ENCODE results near the gene COL15A1.

Gene COL15A1

DNA sequence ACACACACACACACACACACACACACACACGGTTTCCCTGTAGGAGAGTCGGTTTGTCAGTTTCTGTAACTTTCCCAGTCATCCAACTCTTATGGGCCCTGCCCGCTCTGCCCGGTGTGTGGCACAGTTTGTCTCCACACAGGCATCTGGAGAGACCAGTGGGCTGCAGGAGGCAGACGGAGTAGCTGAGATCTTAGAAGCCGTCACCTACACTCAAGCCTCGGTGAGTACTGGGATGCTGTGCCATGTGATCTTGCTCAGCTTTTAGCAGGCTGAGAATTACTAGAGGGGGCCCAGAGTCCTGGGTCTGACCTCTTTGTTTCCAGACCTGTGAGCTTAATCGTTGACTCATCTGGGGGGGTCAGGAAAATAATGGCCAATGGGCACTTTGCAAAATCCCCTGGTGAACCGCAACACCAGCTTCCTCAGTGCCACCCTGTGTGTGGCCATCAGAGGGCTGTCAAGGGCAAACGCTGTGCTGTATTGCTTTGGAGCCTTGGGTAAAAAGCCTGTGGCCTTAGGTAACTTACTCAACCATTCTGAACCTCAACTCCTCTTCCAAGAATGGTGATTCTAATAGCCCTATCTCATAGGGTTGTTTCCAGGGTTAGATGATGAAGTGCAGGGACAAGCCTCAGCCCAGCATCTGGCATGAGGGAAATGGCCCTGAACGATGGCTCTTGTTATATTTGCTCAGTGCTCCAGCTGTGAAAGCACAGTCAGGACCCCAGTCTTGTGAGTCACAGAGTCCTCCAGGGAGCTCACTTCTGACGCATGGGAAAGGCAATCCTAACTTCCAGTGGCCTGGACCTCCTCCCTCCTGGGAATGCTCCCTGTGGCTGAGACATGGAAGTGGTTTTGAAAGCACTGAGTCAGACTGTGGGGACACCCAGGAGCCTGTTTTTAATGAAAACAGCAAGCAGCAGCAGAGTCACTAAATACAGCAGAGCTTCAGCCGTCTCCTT is 45.6 kb downstream of the COL15A1 start:
- no peak for DNase-seq (ENCODE audit: low read depth, low spot score)
- H3K27ac ChIP-seq: no peak overlapping the region

- H3K27ac ChIP-seq: no peak overlapping the region
Observed at GRCh38 chr9:98990181-98990870, 46.6 kb downstream of the COL15A1 start.

GRCh38 chr9:98992107-98992884 is 48.6 kb downstream of the COL15A1 start:
- no peak for DNase-seq (ENCODE audit: low read depth, low spot score)
- H3K27ac ChIP-seq: no peak overlapping the region

More at GRCh38 chr9:98990181-98990870, 46.6 kb downstream of the COL15A1 start:
- no peak for DNase-seq (ENCODE audit: low read depth, low spot score)

- H3K27ac ChIP-seq: no peak overlapping the region
- DNase-seq (ENCODE audit: low read depth, low spot score): no peak
Observed at GRCh38 chr9:98992885-98993569, 49.3 kb downstream of the COL15A1 start.

DNA sequence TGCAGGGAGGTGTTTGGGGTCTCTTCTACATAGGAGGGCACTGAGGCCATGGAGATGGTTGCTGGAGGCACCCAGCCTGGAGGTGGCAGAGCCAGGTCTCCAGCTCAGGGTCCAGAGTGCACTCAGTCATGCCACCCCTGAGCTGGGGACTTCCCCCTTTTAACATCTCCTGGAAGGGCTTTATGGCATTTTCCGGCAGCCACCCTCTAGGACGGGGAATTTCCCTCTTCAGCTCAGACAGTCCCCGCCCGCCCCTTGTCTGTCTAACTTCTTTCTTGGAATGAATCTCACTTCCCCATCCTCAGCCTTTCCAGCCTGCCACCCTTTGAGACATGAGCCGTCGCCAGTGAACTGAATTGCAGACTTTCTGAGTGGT is 49.9 kb downstream of the COL15A1 start:
- no peak for DNase-seq (ENCODE audit: low read depth, low spot score)
- H3K27ac ChIP-seq: no peak overlapping the region

GRCh38 chr9:98994172-98995058 is 50.7 kb downstream of the COL15A1 start:
- no peak for DNase-seq (ENCODE audit: low read depth, low spot score)
- H3K27ac ChIP-seq: no peak overlapping the region

DNA sequence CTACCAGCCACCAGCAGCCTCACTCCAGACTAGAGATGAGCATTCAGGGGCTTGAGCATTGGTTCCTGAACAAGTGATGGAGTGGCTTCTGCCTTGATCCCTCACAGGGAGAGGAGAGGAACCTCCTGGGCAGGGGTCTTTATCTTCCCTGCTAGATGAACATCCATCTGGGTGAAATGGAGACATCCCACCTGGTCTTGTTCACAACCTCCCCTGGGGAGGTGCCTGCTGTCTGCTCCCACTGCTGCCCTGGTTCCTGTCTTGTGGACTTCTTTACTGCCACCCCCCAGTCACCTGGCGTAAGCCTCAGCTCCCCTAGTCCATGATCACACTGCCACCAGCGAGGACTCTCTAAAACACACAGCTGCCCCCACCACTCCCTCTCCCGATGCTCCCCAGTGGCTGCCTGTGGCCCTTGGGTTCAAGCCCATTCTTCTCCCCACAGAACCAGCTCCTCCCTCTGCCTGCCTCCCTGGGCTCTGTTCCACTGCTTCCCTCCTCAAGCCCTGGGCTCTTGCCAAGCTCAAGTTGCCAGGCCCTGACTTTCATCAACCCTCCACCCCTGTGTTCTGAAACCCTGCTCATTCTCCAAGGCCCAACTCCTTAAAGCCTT is 51.5 kb downstream of the COL15A1 start:
- DNase-seq (ENCODE audit: low read depth, low spot score): no peak
- no peak overlapping the region for H3K27ac ChIP-seq

DNA sequence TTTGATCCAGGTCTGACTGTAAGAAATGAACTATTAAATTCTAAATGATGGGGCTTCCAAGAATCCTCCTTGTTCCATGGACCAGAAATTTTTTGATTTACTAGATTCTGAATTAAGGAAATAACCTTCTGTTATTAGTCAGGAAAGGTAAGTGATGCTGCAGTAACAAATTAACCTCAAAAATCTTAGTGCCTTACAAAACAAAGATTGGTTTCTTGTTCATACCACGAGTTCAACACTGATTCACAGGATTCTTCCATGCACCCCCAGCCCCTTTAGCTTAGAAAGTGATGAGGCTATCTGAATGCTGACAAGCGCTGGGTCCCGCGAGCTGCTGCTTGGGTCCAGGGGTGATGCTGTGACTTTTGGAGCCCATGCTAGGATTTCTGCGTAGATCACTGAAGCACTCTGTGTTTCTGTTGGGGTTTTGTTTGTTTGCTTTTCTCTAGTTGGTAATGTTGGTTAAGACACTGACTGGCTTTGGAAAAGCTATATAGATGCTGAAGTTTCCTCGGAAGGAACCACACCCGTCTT is 52.3 kb downstream of the COL15A1 start:
- DNase-seq (ENCODE audit: low read depth, low spot score): no peak
- H3K27ac ChIP-seq: no peak overlapping the region

DNA sequence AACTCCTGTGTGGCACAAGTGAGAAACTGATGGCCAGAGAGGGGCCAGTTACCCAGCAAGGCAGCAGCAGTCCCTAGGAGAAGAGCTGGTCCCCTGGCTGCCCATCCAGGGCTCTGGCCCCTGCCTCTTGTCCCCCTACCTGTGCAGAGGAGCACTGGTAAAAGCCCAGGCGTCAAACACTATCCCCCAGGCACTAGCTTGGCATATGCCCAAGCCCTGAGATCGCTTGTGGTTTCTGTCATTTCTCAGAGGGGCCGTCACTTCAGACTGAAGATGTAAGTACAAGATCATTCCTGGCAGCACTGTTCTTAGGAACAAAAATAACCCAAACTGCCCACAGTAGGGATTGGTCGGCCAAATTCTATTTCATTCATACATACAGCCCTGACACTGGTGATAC is 53.9 kb downstream of the COL15A1 start:
- no peak overlapping the region for H3K27ac ChIP-seq
- DNase-seq (ENCODE audit: low read depth, low spot score): no peak

GRCh38 chr9:98998441-98999151 is 54.9 kb downstream of the COL15A1 start:
- no peak overlapping the region for H3K27ac ChIP-seq
- no peak for DNase-seq (ENCODE audit: low read depth, low spot score)

- no peak for DNase-seq (ENCODE audit: low read depth, low spot score)
- H3K27ac ChIP-seq: no peak overlapping the region
Observed at GRCh38 chr9:98999152-98999525, 55.4 kb downstream of the COL15A1 start.

- no peak for DNase-seq (ENCODE audit: low read depth, low spot score)
- H3K27ac ChIP-seq: no peak overlapping the region
Observed at GRCh38 chr9:99000476-99001395, 57.0 kb downstream of the COL15A1 start.

GRCh38 chr9:99001892-99002291 is 58.2 kb downstream of the COL15A1 start:
- DNase-seq (ENCODE audit: low read depth, low spot score): no peak
- no peak overlapping the region for H3K27ac ChIP-seq

GRCh38 chr9:99002706-99003105 is 59.0 kb downstream of the COL15A1 start:
- H3K27ac ChIP-seq: no peak overlapping the region
- DNase-seq (ENCODE audit: low read depth, low spot score): no peak

DNA sequence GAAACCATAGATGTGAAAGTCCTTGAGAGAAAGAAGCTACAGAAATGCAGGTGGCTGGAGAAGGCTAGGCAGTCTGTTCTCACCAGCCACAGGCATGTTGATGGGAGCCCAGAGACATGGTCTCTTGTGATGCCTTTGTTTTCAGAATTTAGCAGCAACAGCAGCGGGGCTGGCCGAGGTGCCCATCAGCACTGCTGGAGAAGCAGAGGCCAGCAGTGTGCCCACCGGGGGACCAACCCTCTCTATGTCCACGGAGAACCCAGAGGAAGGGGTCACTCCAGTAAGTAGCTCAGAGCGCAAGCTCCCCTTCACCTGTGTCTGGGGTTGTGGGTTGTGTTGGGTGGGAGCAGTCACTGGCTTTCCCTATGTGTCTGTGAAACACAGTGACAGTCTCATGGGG is 59.6 kb downstream of the COL15A1 start:
- DNase-seq (ENCODE audit: low read depth, low spot score): no peak

DNA sequence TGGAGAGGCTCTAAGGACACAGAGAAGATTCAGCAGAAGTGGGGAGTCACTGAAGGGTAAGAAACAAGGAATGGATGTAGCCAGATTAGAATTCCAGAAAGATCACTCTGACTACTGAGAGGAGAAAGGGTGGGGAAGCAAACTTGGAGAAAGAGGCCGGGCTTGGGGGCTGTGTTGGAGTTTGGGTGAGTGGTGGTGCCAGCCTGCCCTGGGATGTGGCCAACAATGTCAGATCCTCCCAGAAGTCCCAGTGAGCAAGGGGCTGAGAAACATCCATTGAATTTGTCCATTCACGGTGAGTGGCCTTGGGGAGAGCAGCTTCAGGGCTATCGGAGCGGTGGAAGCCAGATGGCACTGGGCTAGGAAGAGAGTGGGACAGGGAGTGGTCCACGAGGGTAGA is 60.4 kb downstream of the COL15A1 start:
- H3K27ac ChIP-seq: no peak overlapping the region
- no peak for DNase-seq (ENCODE audit: low read depth, low spot score)

More for the DNA sequence above, 59.6 kb downstream of the COL15A1 start:
- no peak overlapping the region for H3K27ac ChIP-seq

All from epithelial cell of prostate (primary cell).